Liver (tissue), 9 donors: ENCODE results near the gene ZDHHC14. TPM values are rescaled to one million over a fixed set of nuclear protein-coding genes. Genes with fewer than 3 reads are reported as not detected.

ENCODE experiments used
- DNase-seq: peaks from one replicate; pipeline ENCODE4 v3.0.0-alpha.2; 2017; ENCODE audit warnings: low spot score
- H3K27ac ChIP-seq, 2 donors: one replicate each; pipeline ENCODE4 v1.7.0; 2013; ENCODE audit warnings: inconsistent platforms in 2 of 2, low read length in 2 of 2, control low read depth in 1 of 2, low read depth in 1 of 2, mild to moderate bottlenecking in 1 of 2
- H3K27me3 ChIP-seq, 4 donors: one replicate each; pipeline versions ENCODE4 v1.6.1 to v1.7.0; 2013; ENCODE audit warnings: low read length in 3 of 4, inconsistent platforms in 1 of 4, mild to moderate bottlenecking in 1 of 4, moderate library complexity in 1 of 4; ENCODE audit not compliant: control insufficient read depth in 4 of 4, insufficient read depth in 4 of 4
- H3K36me3 ChIP-seq, 4 donors: one replicate each; pipeline versions ENCODE4 v1.6.1 to v1.7.0; 2013; ENCODE audit warnings: low read length in 3 of 4, mild to moderate bottlenecking in 3 of 4, low read depth in 1 of 4, moderate library complexity in 1 of 4; ENCODE audit not compliant: control insufficient read depth in 4 of 4, insufficient read depth in 3 of 4
- H3K4me1 ChIP-seq, 4 donors: one replicate each; pipeline versions ENCODE4 v1.6.1 to v1.7.0; 2013; ENCODE audit warnings: low read length in 3 of 4, mild to moderate bottlenecking in 3 of 4, moderate library complexity in 1 of 4; ENCODE audit not compliant: control insufficient read depth in 4 of 4, insufficient read depth in 4 of 4
- H3K4me3 ChIP-seq, 3 donors: one replicate each; pipeline versions ENCODE4 v1.6.1 to v1.7.0; 2013; ENCODE audit warnings: low read length in 3 of 3, control low read depth in 1 of 3, low read depth in 1 of 3, mild to moderate bottlenecking in 1 of 3
- H3K9ac ChIP-seq, 2 donors: one replicate each; pipeline ENCODE4 v1.7.0; 2013; ENCODE audit warnings: low read length in 2 of 2, mild to moderate bottlenecking in 2 of 2, moderate library complexity in 2 of 2, control low read depth in 1 of 2, low read depth in 1 of 2
- H3K9me3 ChIP-seq, 4 donors: one replicate each; pipeline versions ENCODE4 v1.6.1 to v1.7.0; 2013; ENCODE audit warnings: low read length in 3 of 4; ENCODE audit not compliant: control insufficient read depth in 4 of 4
- EGR1 ChIP-seq, 2 donors: IDR thresholded peaks; 2 replicates each; pipeline ENCODE4 v1.6.1; 2016 to 2018; ENCODE audit warnings: antibody characterized with exemption in 2 of 2, low read depth in 2 of 2
- FOXA1 ChIP-seq: IDR thresholded peaks from 2 replicates; pipeline ENCODE4 v1.6.1; 2016; ENCODE audit warnings: antibody characterized with exemption
- FOXA2 ChIP-seq: IDR thresholded peaks from 2 replicates; pipeline ENCODE4 v1.6.1; 2016; ENCODE audit warnings: antibody characterized with exemption
- GABPA ChIP-seq, 2 donors: IDR thresholded peaks in 1 of 2; conservative IDR thresholded peaks in 1 of 2; 2 replicates each; pipeline ENCODE4 v1.6.1; 2016; ENCODE audit warnings: antibody characterized with exemption in 2 of 2, mild to moderate bottlenecking in 1 of 2, moderate library complexity in 1 of 2
- HNF4A ChIP-seq, 2 donors: conservative IDR thresholded peaks; 2 replicates each; pipeline ENCODE4 v1.6.1; 2016; ENCODE audit warnings: antibody characterized with exemption in 2 of 2, mild to moderate bottlenecking in 2 of 2
- HNF4G ChIP-seq: IDR thresholded peaks from 2 replicates; pipeline ENCODE4 v1.6.1; 2016; ENCODE audit warnings: antibody characterized with exemption
- JUND ChIP-seq, 2 donors: IDR thresholded peaks; 2 replicates each; pipeline ENCODE4 v1.6.1; 2016; ENCODE audit warnings: antibody characterized with exemption in 2 of 2
- NR2F2 ChIP-seq: IDR thresholded peaks from 2 replicates; pipeline ENCODE4 v1.6.1; 2016; ENCODE audit warnings: antibody characterized with exemption
- RAD21 ChIP-seq, 2 donors: IDR thresholded peaks; 2 replicates each; pipeline ENCODE4 v1.6.1; 2016; ENCODE audit warnings: antibody characterized with exemption in 2 of 2, mild to moderate bottlenecking in 2 of 2
- RXRA ChIP-seq, 2 donors: IDR thresholded peaks; 2 replicates each; pipeline ENCODE4 v1.6.1; 2017 to 2018; ENCODE audit warnings: antibody characterized with exemption in 2 of 2, mild to moderate bottlenecking in 1 of 2
- SP1 ChIP-seq: IDR thresholded peaks from 2 replicates; pipeline ENCODE4 v1.6.1; 2018; ENCODE audit warnings: antibody characterized with exemption, mild to moderate bottlenecking
- TAF1 ChIP-seq: conservative IDR thresholded peaks from 2 replicates; pipeline ENCODE4 v1.6.1; 2016; ENCODE audit warnings: antibody characterized with exemption, mild to moderate bottlenecking
- YY1 ChIP-seq: IDR thresholded peaks from 2 replicates; pipeline ENCODE4 v1.6.1; 2016; ENCODE audit warnings: antibody characterized with exemption, mild to moderate bottlenecking
- WGBS: extraction: QIAGEN DNeasy Blood & Tissue Kit; methylation state at CpG from one replicate; pipeline ENCODE4 v1.1.7; 2013; 5-methylcytosine and 5-hydroxymethylcytosine counted together
- polyA plus RNA-seq, 2 donors: library from polyadenylated mRNA; stranded (reverse) in 1 of 2; unstranded in 1 of 2; fragments of 200-250 nt in 1 of 2; fragments of >200 nt in 1 of 2; fragmentation: Nextera tagmentation in 1 of 2; extraction: Ambion mirVana in 1 of 2; gene quantifications; one replicate each; pipeline versions ENCODE4 v1.2.1 to v1.2.3, GENCODE V29; 2013 to 2015
- total RNA-seq, 2 donors: library from RNA; depleted of rRNA; stranded (reverse); fragments of >200 nt; gene quantifications; one replicate each; pipeline ENCODE4 v1.2.3, GENCODE V29; 2014
- TF ChIP-seq, protein P1 (sequence below): IDR thresholded peaks from 2 replicates; pipeline ENCODE4 v1.6.1; 2016; ENCODE audit warnings: antibody characterized with exemption
- TF ChIP-seq, protein P2 (sequence below): fragments of 150-350 bp; IDR thresholded peaks from 2 replicates; pipeline ENCODE4 v1.5.1; 2017; ENCODE audit warnings: improper control_type of control experiment, low read depth, low read length; ENCODE audit not compliant: missing input control
- TF ChIP-seq, protein P3 (sequence below): IDR thresholded peaks from 2 replicates; pipeline ENCODE4 v1.6.1; 2016; ENCODE audit warnings: antibody characterized with exemption, mild to moderate bottlenecking
- TF ChIP-seq, protein P4 (sequence below): IDR thresholded peaks from 2 replicates; pipeline ENCODE4 v1.6.1; 2016; ENCODE audit warnings: antibody characterized with exemption
- TF ChIP-seq, protein P5 (sequence below): IDR thresholded peaks from 2 replicates; pipeline ENCODE4 v1.6.1; 2016; ENCODE audit warnings: antibody characterized with exemption
- donor health status: healthy.
- donor health status: healthy.
- donor health status: healthy.
- donor health status: healthy.
- donor health status: healthy.

ZDHHC14 gene
- total and polyA plus RNA-seq, 4 donors, result 4.4 to 11.7 (median 8.4) TPM

DNA sequence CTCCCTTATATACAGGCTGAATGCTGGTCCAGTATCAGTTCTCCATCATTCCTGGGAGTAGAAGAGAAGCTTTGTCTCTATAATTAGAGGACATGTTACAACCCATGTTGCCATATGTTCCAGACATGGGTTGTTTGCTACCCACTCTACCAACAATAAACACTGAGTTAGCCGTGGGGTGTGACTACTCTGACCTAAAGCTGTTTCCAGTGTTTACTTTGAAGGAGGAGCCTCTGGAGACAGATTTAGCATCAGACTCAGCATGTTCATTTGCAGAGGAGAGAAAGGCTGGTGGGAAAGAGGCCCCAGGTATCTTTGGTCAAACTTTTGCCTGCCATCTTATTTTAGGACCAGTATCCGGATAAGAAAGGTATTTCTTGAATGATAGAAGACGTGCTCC, 284.2 kb downstream of the ZDHHC14 start:
- 87% methylated on average over 3 of the region's 3 CpGs for WGBS
- H3K27ac ChIP-seq, result no peak overlapping the region
- no peak for DNase-seq
- peaks cover 0 to 3% (median 0%) of the 10 kb centered on the region in 4 donors for H3K4me1 ChIP-seq
- H3K36me3 ChIP-seq, result peaks cover 0 to 8% (median 0%) of the 10 kb centered on the region in 4 donors
- H3K9ac ChIP-seq, result no peak overlapping the region
- no peak overlapping the region for H3K4me3 ChIP-seq
- no peaks in the 10 kb centered on the region for H3K9me3 ChIP-seq
- H3K27me3 ChIP-seq, result no peaks in the 10 kb centered on the region
- TF ChIP-seq JUND (IDR thresholded peaks at IDR 0.05), result no peak
- TF ChIP-seq HNF4A (conservative IDR thresholded peaks at IDR 0.05), result no peak
- no peak for TF ChIP-seq TAF1
- TF ChIP-seq, protein P1, sequence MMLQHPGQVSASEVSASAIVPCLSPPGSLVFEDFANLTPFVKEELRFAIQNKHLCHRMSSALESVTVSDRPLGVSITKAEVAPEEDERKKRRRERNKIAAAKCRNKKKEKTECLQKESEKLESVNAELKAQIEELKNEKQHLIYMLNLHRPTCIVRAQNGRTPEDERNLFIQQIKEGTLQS, result no peak
- TF ChIP-seq, protein P2, sequence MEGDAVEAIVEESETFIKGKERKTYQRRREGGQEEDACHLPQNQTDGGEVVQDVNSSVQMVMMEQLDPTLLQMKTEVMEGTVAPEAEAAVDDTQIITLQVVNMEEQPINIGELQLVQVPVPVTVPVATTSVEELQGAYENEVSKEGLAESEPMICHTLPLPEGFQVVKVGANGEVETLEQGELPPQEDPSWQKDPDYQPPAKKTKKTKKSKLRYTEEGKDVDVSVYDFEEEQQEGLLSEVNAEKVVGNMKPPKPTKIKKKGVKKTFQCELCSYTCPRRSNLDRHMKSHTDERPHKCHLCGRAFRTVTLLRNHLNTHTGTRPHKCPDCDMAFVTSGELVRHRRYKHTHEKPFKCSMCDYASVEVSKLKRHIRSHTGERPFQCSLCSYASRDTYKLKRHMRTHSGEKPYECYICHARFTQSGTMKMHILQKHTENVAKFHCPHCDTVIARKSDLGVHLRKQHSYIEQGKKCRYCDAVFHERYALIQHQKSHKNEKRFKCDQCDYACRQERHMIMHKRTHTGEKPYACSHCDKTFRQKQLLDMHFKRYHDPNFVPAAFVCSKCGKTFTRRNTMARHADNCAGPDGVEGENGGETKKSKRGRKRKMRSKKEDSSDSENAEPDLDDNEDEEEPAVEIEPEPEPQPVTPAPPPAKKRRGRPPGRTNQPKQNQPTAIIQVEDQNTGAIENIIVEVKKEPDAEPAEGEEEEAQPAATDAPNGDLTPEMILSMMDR, result no peak
- no peak for TF ChIP-seq HNF4G

DNA sequence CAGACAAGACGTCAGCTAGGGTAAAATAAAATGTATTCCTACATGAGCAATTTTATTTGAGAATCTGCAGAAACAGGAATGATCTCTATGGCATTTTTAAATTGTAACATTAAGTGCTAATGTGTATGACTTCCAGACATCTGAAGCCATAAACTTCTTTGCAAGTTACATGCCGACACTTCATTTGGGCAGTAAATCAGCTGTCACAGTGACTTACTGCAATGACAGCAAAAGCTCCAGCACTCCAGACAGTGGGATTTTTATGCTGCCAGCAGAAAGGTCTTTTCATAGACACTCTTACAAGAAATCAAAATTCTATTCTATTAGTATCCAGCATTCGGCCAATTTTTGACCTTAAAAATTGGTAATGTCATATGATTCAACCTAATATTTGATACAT, 285.7 kb downstream of the ZDHHC14 start:
- DNase-seq, result no peak
- TF ChIP-seq GABPA (IDR thresholded peaks at IDR 0.05 in 1 of 2, conservative IDR thresholded peaks at IDR 0.05 in 1 of 2) (no peak), HNF4G (no peak), EGR1 (IDR thresholded peaks at IDR 0.05; ENCODE audit: low read depth in 2 of 2) (no peak), RAD21 (IDR thresholded peaks at IDR 0.05) (no peak), FOXA1 (no peak), NR2F2 (no peak), RXRA (IDR thresholded peaks at IDR 0.05) (no peak), FOXA2 (no peak), HNF4A (conservative IDR thresholded peaks at IDR 0.05) (no peak), JUND (IDR thresholded peaks at IDR 0.05) (no peak), SP1 (no peak), YY1 (no peak), TAF1 (no peak)
- TF ChIP-seq, protein P2, result no peak
- TF ChIP-seq, protein P3, sequence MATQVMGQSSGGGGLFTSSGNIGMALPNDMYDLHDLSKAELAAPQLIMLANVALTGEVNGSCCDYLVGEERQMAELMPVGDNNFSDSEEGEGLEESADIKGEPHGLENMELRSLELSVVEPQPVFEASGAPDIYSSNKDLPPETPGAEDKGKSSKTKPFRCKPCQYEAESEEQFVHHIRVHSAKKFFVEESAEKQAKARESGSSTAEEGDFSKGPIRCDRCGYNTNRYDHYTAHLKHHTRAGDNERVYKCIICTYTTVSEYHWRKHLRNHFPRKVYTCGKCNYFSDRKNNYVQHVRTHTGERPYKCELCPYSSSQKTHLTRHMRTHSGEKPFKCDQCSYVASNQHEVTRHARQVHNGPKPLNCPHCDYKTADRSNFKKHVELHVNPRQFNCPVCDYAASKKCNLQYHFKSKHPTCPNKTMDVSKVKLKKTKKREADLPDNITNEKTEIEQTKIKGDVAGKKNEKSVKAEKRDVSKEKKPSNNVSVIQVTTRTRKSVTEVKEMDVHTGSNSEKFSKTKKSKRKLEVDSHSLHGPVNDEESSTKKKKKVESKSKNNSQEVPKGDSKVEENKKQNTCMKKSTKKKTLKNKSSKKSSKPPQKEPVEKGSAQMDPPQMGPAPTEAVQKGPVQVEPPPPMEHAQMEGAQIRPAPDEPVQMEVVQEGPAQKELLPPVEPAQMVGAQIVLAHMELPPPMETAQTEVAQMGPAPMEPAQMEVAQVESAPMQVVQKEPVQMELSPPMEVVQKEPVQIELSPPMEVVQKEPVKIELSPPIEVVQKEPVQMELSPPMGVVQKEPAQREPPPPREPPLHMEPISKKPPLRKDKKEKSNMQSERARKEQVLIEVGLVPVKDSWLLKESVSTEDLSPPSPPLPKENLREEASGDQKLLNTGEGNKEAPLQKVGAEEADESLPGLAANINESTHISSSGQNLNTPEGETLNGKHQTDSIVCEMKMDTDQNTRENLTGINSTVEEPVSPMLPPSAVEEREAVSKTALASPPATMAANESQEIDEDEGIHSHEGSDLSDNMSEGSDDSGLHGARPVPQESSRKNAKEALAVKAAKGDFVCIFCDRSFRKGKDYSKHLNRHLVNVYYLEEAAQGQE, result no peak
- TF ChIP-seq, protein P1, result no peak
- TF ChIP-seq, protein P4, sequence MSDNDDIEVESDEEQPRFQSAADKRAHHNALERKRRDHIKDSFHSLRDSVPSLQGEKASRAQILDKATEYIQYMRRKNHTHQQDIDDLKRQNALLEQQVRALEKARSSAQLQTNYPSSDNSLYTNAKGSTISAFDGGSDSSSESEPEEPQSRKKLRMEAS, result no peak
- TF ChIP-seq, protein P5, sequence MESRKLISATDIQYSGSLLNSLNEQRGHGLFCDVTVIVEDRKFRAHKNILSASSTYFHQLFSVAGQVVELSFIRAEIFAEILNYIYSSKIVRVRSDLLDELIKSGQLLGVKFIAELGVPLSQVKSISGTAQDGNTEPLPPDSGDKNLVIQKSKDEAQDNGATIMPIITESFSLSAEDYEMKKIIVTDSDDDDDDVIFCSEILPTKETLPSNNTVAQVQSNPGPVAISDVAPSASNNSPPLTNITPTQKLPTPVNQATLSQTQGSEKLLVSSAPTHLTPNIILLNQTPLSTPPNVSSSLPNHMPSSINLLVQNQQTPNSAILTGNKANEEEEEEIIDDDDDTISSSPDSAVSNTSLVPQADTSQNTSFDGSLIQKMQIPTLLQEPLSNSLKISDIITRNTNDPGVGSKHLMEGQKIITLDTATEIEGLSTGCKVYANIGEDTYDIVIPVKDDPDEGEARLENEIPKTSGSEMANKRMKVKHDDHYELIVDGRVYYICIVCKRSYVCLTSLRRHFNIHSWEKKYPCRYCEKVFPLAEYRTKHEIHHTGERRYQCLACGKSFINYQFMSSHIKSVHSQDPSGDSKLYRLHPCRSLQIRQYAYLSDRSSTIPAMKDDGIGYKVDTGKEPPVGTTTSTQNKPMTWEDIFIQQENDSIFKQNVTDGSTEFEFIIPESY, result no peak
- Histone ChIP-seq H3K27ac (no peak overlapping the region), H3K36me3 (peaks cover 0 to 5% (median 0%) of the 10 kb centered on the region in 4 donors), H3K27me3 (no peaks in the 10 kb centered on the region), H3K4me1 (peaks cover 0 to 8% (median 0%) of the 10 kb centered on the region in 4 donors), H3K4me3 (no peak overlapping the region), H3K9me3 (no peaks in the 10 kb centered on the region), H3K9ac (no peak overlapping the region)
- WGBS, result 87% methylated on average over 3 of the region's 3 CpGs
